Endodermal cell (in vitro differentiated cells): ENCODE measurements around the gene MECR. TPM values are rescaled to one million over a fixed set of nuclear protein-coding genes. Genes with fewer than 3 reads are reported as not detected.

Experiments used
- DNase-seq: peaks from one replicate; pipeline ENCODE4 v3.0.0-alpha.2; 2017
- H3K27ac ChIP-seq: 2 replicates; pipeline ENCODE4 v1.5.1; 2013; ENCODE audit warnings: mild to moderate bottlenecking, low read depth, low read length, moderate library complexity
- H3K27me3 ChIP-seq: 2 replicates; pipeline ENCODE4 v1.6.1; 2013; ENCODE audit warnings: mild to moderate bottlenecking, low read length, moderate library complexity; ENCODE audit not compliant: insufficient read depth, control insufficient read depth, poor library complexity, severe bottlenecking
- H3K36me3 ChIP-seq: 2 replicates; pipeline ENCODE4 v1.7.0; 2013; ENCODE audit warnings: mild to moderate bottlenecking, low read length, moderate library complexity; ENCODE audit not compliant: control insufficient read depth, insufficient read depth
- H3K4me1 ChIP-seq: one replicate; pipeline ENCODE4 v1.7.0; 2013; ENCODE audit warnings: low read length; ENCODE audit not compliant: control insufficient read depth, insufficient read depth
- H3K4me3 ChIP-seq: 2 replicates; pipeline ENCODE4 v1.5.1; 2013; ENCODE audit warnings: mild to moderate bottlenecking, low read length, moderate library complexity
- H3K9ac ChIP-seq: 2 replicates; pipeline ENCODE4 v1.6.1; 2013; ENCODE audit warnings: mild to moderate bottlenecking, low read length, moderate library complexity; ENCODE audit not compliant: poor library complexity, severe bottlenecking; ENCODE audit errors: extremely low read depth
- H3K9me3 ChIP-seq: 2 replicates; pipeline ENCODE4 v1.6.1; 2013; ENCODE audit warnings: mild to moderate bottlenecking, low read length, moderate library complexity; ENCODE audit not compliant: control insufficient read depth
- H3K27ac Mint-ChIP-seq: 2 replicates; pipeline ENCODE4 v1.8.0; 2020; ENCODE audit warnings: mixed read lengths
- H3K27me3 Mint-ChIP-seq: 2 replicates; pipeline ENCODE4 v1.8.0; 2021; ENCODE audit warnings: mild to moderate bottlenecking, mixed read lengths; ENCODE audit not compliant: insufficient read depth
- H3K36me3 Mint-ChIP-seq: 2 replicates; pipeline ENCODE4 v1.8.0; 2020; ENCODE audit warnings: low read depth, mixed read lengths
- H3K4me1 Mint-ChIP-seq: 2 replicates; pipeline ENCODE4 v1.8.0; 2020; ENCODE audit warnings: mixed read lengths
- H3K4me3 Mint-ChIP-seq: 2 replicates; pipeline ENCODE4 v1.8.0; 2020; ENCODE audit warnings: mild to moderate bottlenecking, moderate library complexity, mixed read lengths
- H3K9me3 Mint-ChIP-seq: 2 replicates; pipeline ENCODE4 v1.8.0; 2020; ENCODE audit warnings: mild to moderate bottlenecking, mixed read lengths
- CTCF ChIP-seq: fragments of 200-600 bp; sonication (generic); conservative IDR thresholded peaks from 2 replicates; pipeline ENCODE4 v1.5.0; 2021; ENCODE audit warnings: antibody characterized with exemption, mild to moderate bottlenecking
- WGBS, 2 experiments: methylation state at CpG; one replicate each; pipeline versions ENCODE4 v1.1.5 to v1.1.7; 2013; ENCODE audit warnings: missing lambda C conversion rate in 2 of 2, mixed read lengths in 1 of 2; ENCODE audit not compliant: insufficient coverage in 1 of 2, insufficient read length in 1 of 2; 5-methylcytosine and 5-hydroxymethylcytosine counted together
- total RNA-seq, 2 donors: library from RNA; stranded (reverse); fragmentation: NEBNext Ultra II Directional in 1 of 2; extraction: Animal tissue kit (Norgen Biotek cat#: 25700) in 1 of 2; gene quantifications; 2 replicates in 1 of 2; 3 replicates in 1 of 2; pipeline ENCODE4 v1.2.1, GENCODE V29; 2021

Gene MECR
- total RNA-seq, 2 donors from 2014 or later = 33.3 to 38.2 TPM

DNA sequence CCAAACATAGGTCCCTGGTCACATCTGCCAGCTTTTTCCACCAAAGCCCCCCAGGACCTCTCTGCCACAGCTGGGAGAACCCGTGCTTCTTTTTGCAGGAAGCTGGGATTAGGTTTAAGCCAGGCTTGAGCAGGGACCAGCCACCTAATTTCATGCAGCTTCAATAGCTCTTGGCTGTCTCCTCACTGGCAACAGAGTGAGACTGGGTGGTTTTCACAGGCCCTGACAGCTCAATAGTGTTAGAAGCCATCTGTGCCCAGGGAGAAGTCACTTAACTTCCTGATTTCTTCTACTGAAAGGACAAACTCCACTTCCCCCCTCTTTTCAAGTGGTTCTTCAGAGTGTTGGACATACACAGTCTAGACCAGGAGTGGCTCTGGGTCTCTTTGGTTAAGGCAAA lies 28.7 kb downstream of the MECR start:
- Histone ChIP-seq H3K4me3 (no peak overlapping the region), H3K27me3 (no peaks in the 10 kb centered on the region), H3K9ac (no peak overlapping the region), H3K36me3 (peaks cover 34% of the 10 kb centered on the region), H3K9me3 (no peaks in the 10 kb centered on the region), H3K27ac (no peak overlapping the region), H3K4me1 (peaks cover 15% of the 10 kb centered on the region)
- H3K4me1 Mint-ChIP-seq = peaks cover 21% of the 10 kb centered on the region
- TF ChIP-seq CTCF = no peak
- peak overlapping the region; percentile 86 for H3K27ac Mint-ChIP-seq
- H3K4me3 Mint-ChIP-seq = no peak overlapping the region
- DNase-seq = no peak
- H3K36me3 Mint-ChIP-seq = peaks cover 49% of the 10 kb centered on the region
- H3K9me3 Mint-ChIP-seq = no peaks in the 10 kb centered on the region
- 95 to 100% methylated on average over 1 of the region's 1 CpG for WGBS, 2 experiments
- no peaks in the 10 kb centered on the region for H3K27me3 Mint-ChIP-seq

DNA sequence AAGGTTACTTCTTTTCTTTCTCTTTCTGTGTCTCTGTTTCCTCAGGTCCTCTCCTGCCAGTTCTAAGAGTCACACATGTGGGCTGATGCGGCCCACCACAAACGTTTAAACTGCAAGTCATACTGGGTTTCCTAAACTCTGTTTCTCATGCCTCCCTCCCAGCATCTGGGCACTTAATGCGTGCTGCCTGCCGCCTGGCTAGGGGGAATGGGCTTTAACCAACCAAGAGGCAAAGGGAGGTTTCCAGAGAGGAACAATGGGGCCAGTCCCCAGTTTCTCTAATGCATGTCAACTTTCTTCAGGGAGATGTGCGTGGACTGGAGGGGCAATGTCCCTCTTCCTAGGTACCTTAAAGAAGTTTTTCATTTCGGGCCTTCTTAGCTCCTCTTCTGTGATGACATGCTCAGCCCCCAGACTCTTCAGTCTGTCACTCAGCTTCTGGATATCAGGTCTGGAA lies 29.1 kb downstream of the MECR start:
- H3K27me3 ChIP-seq = no peaks in the 10 kb centered on the region
- H3K27ac ChIP-seq = no peak overlapping the region
- WGBS, 2 experiments = 91 to 93% methylated on average over 6 of the region's 6 CpGs
- peaks cover 17% of the 10 kb centered on the region for H3K4me1 ChIP-seq
- Mint-ChIP-seq H3K27me3 (no peaks in the 10 kb centered on the region), H3K27ac (peak overlapping the region; percentile 55), H3K36me3 (peaks cover 47% of the 10 kb centered on the region), H3K9me3 (no peaks in the 10 kb centered on the region), H3K4me3 (no peak overlapping the region), H3K4me1 (peaks cover 24% of the 10 kb centered on the region)
- H3K4me3 ChIP-seq = no peak overlapping the region
- no peak for TF ChIP-seq CTCF
- no peak overlapping the region for H3K9ac ChIP-seq
- peaks cover 32% of the 10 kb centered on the region for H3K36me3 ChIP-seq
- H3K9me3 ChIP-seq = no peaks in the 10 kb centered on the region
- no peak for DNase-seq

- no peak overlapping the region for H3K9ac ChIP-seq
- WGBS, 2 experiments = 87 to 96% methylated on average over 5 of the region's 5 CpGs
- no peak for TF ChIP-seq CTCF
- Mint-ChIP-seq H3K27me3 (no peaks in the 10 kb centered on the region), H3K36me3 (peaks cover 41% of the 10 kb centered on the region), H3K9me3 (no peaks in the 10 kb centered on the region), H3K4me3 (no peak overlapping the region), H3K27ac (peak overlapping the region; percentile 67), H3K4me1 (peaks cover 24% of the 10 kb centered on the region)
- H3K36me3 ChIP-seq = peaks cover 27% of the 10 kb centered on the region
- no peak for DNase-seq
- H3K4me1 ChIP-seq = peaks cover 17% of the 10 kb centered on the region
- no peak overlapping the region for H3K27ac ChIP-seq
- no peaks in the 10 kb centered on the region for H3K9me3 ChIP-seq
- no peaks in the 10 kb centered on the region for H3K27me3 ChIP-seq
- H3K4me3 ChIP-seq = no peak overlapping the region
Observed at GRCh38 chr1:29200906-29201594, 29.7 kb downstream of the MECR start.
